ENCODE results near the gene ZNF143. TPM values are rescaled to one million over a fixed set of nuclear protein-coding genes. Genes with fewer than 3 reads are reported as not detected.

The ZNF143 gene
- total and polyA plus RNA-seq, 2 of the 13 experiments (the other 11 are each of a cell fraction or from before 2014, with no cell fraction given): 22.4 to 35.6 TPM

DNA sequence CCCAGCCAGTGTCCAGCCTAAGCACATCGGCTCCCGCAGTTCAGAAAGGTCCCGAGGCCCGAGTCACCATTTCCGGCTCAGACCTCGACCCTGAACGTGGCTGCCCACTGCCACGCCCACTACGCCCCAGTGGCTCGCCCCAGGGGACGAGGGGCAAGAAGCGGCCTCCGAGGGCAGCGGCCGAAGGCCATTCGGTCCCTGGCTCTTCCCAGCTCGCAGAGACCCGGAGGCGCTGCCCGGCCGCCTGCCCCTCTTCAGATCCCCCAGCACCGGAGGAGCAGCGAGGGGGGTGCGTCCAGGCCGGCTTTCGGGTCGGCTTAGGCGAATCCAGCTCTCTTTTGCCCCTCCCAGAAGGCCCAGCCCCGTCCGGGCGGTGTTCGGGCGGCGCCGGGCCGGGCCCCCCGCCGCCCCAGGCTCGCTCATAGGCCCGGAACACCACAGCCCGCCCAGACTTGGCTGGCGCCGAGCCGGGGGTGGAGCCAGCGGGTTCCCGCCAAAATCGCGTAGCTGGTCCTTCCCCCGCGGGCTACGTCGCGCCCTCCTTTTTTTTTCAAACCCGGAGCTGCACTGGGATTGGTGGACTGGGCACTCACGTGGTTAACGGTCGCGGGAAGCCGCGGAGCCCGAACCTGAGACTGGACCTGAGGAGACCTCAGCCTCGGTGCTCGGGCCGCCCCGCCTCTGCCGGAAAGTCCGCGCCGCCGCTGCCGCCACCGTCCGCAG is 112.4 kb downstream of the ZNF143 start, which contains the start of gene WEE1 (continued):
- TF ChIP-seq ZNF687 (CRISPR knock-in tag; IDR thresholded peaks at IDR 0.05) (peak; percentile 96), XBP1 (CRISPR knock-in tag; IDR thresholded peaks at IDR 0.05) (no peak), NFYC (CRISPR knock-in tag; IDR thresholded peaks at IDR 0.05) (peak; percentile 87), CAMTA2 (CRISPR knock-in tag; IDR thresholded peaks at IDR 0.05; ENCODE audit: borderline replicate concordance) (0 out of 2 replicates have a peak, but pooled peaks have one; percentile 71), MBNL3 (CRISPR knock-in tag; conservative IDR thresholded peaks at IDR 0.05) (no peak), PRDM15 (CRISPR knock-in tag; IDR thresholded peaks at IDR 0.05) (peak; percentile 93), RFX3 (CRISPR knock-in tag; IDR thresholded peaks at IDR 0.05) (no peak), CCDC6 (CRISPR knock-in tag; IDR thresholded peaks at IDR 0.05) (peak; percentile 98), ZNF10 (CRISPR knock-in tag; IDR thresholded peaks at IDR 0.05; ENCODE audit: borderline replicate concordance, low read depth) (no peak), HIVEP1 (CRISPR knock-in tag; IDR thresholded peaks at IDR 0.05) (peak; percentile 54; the same call in 1 of the 2 replicates), ZNF3 (CRISPR knock-in tag; IDR thresholded peaks at IDR 0.05) (peak; percentile 46; the same call in 1 of the 2 replicates), ATF1 (CRISPR knock-in tag; IDR thresholded peaks at IDR 0.05) (peak; percentile 40; the same call in 1 of the 2 replicates), BORCS8-MEF2B (CRISPR knock-in tag; IDR thresholded peaks at IDR 0.05) (peak; percentile 97), KLF12 (CRISPR knock-in tag; IDR thresholded peaks at IDR 0.05; ENCODE audit: borderline replicate concordance) (peak; percentile 87; the same call in 1 of the 2 replicates), JUN (CRISPR knock-in tag; IDR thresholded peaks at IDR 0.05) (peak; percentile 66)
- TF ChIP-seq, protein P1, sequence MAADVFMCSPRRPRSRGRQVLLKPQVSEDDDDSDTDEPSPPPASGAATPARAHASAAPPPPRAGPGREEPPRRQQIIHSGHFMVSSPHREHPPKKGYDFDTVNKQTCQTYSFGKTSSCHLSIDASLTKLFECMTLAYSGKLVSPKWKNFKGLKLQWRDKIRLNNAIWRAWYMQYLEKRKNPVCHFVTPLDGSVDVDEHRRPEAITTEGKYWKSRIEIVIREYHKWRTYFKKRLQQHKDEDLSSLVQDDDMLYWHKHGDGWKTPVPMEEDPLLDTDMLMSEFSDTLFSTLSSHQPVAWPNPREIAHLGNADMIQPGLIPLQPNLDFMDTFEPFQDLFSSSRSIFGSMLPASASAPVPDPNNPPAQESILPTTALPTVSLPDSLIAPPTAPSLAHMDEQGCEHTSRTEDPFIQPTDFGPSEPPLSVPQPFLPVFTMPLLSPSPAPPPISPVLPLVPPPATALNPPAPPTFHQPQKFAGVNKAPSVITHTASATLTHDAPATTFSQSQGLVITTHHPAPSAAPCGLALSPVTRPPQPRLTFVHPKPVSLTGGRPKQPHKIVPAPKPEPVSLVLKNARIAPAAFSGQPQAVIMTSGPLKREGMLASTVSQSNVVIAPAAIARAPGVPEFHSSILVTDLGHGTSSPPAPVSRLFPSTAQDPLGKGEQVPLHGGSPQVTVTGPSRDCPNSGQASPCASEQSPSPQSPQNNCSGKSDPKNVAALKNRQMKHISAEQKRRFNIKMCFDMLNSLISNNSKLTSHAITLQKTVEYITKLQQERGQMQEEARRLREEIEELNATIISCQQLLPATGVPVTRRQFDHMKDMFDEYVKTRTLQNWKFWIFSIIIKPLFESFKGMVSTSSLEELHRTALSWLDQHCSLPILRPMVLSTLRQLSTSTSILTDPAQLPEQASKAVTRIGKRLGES (CRISPR knock-in tag; IDR thresholded peaks at IDR 0.05; ENCODE audit: borderline replicate concordance): peak; percentile 24; the same call in 1 of the 2 replicates
- TF ChIP-seq, protein P2, sequence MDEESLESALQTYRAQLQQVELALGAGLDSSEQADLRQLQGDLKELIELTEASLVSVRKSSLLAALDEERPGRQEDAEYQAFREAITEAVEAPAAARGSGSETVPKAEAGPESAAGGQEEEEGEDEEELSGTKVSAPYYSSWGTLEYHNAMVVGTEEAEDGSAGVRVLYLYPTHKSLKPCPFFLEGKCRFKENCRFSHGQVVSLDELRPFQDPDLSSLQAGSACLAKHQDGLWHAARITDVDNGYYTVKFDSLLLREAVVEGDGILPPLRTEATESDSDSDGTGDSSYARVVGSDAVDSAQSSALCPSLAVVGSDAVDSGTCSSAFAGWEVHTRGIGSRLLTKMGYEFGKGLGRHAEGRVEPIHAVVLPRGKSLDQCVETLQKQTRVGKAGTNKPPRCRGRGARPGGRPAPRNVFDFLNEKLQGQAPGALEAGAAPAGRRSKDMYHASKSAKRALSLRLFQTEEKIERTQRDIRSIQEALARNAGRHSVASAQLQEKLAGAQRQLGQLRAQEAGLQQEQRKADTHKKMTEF (CRISPR knock-in tag; IDR thresholded peaks at IDR 0.05): peak; percentile 87
